ENCODE measurements around the gene EMP3.
"Not testable (repeated sequence)": the region's sequence is repeated elsewhere in the genome, so short reads cannot be mapped to it uniquely, and the experiment has no call there.

The EMP3 gene, protein sequence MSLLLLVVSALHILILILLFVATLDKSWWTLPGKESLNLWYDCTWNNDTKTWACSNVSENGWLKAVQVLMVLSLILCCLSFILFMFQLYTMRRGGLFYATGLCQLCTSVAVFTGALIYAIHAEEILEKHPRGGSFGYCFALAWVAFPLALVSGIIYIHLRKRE

DNA sequence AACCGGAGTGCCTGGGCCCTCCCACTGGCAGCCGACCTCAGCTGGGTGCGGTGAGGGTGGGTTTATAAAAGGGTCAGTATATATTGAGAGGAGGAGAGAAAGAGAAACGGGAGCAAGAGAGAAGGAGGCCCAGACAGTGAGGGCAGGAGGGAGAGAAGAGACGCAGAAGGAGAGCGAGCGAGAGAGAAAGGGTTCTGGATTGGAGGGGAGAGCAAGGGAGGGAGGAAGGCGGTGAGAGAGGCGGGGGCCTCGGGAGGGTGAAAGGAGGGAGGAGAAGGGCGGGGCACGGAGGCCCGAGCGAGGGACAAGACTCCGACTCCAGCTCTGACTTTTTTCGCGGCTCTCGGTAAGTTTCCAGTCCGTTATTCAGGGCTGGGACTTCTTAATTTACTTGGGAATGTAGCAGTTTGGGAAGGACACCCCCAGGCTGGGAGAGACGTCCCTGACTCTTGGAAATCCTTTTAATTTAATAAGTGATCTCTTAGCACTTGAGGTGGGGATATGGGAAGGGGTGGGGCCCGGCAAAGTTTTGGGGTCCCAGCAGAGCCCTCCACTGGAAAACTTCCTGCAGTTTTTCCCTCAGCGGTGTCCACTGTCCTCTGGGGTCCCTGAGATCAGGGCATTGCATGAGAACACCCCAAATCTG is at the start of gene EMP3:
Gene EMP3 (plus strand): TSS at position 288 of the 646 bp plus-strand sequence. CDS start 1,293 bp downstream, outside the sequence.
- DNase-seq (ENCODE audit: low spot score) = no peak

DNA sequence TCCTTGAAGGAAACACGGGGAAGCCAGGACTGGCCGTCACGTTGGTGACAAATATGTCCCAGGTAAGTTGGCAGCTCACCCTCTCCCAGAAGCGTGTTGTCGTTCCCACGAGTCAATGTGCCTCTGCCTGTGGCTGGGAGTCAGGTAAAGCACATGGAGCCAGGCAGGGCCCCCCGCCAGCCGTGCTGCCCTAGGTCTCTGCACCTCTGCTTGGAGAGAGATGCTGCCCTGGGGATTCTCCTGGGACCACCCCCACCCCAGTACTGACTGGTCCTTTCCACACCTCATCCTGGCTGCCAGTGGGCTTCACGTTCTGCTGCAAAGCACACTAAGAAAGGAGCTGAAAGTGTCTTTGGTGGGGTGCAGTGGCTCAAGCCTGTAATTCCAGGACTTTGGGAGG is 45.6 kb upstream of the EMP3 start:
- no peak for DNase-seq (ENCODE audit: low spot score)

DNA sequence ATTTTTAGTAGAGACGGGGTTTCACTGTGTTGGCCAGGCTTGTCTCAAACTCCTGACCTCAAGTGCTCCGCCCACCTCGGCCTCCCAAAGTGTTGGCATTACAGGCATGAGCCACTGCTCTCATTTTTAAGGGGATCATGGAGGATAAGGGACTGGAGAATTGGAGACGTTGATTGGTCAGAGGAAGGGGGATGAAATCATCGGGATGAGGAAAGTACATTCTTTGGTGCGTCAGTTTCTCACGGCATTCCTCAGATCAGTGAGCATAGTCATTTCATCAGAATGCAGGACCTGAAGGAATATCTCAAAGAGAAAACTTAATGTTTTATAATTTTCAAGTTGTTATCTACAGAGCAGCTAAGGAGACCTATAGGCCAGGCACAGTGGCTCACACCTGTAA is 41.4 kb upstream of the EMP3 start:
- DNase-seq (ENCODE audit: low spot score) = no peak

GRCh38 chr19:48284896-48285295 is 40.5 kb upstream of the EMP3 start:
- DNase-seq (ENCODE audit: low spot score) = no peak

- no peak for DNase-seq (ENCODE audit: low spot score)
Measured at GRCh38 chr19:48287748-48288147, 37.6 kb upstream of the EMP3 start.

DNA sequence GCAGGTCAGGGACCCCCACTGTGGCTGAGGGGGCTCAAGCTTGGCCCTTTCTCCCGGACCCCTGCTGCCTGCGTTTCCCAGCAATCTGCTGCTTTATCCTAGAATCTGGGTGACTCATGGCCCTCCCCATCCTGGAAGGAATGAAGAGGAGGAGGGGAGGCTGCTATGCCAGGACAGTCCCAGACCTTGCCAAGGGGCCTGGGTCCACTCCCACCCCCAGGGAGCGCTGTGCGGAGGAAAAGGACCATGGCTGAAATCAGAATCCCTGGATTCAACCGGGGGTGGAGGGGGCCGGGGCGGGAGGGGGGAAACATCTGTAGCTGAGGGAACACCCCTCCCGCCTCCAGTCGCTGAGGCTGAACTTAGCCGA is 35.0 kb upstream of the EMP3 start:
- peak; percentile 49 for DNase-seq (ENCODE audit: low spot score)

GRCh38 chr19:48290771-48291488 is 34.4 kb upstream of the EMP3 start:
- DNase-seq (ENCODE audit: low spot score) = peak; percentile 76

- DNase-seq (ENCODE audit: low spot score) = not testable (repeated sequence)
Measured at GRCh38 chr19:48291489-48291815, 33.9 kb upstream of the EMP3 start.

DNA sequence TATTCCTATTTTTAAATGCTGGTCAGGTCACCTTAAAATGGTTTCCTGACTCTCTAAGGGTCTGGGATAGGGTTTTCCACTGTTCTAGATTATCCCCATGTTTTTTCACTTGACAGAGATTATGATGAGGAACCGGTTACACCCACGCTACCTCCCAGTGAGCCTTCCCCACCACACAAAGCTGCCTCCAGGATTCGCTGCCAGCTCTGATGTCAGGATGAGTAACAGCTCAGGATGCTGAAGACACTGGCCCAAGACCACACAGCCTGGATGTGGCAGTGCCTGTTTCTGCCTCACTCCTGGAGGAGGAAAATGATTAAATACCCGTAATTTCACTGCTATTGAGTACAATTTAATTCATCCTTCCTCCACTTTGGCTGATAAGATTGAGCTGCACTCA is 32.6 kb upstream of the EMP3 start:
- no peak for DNase-seq (ENCODE audit: low spot score)

DNA sequence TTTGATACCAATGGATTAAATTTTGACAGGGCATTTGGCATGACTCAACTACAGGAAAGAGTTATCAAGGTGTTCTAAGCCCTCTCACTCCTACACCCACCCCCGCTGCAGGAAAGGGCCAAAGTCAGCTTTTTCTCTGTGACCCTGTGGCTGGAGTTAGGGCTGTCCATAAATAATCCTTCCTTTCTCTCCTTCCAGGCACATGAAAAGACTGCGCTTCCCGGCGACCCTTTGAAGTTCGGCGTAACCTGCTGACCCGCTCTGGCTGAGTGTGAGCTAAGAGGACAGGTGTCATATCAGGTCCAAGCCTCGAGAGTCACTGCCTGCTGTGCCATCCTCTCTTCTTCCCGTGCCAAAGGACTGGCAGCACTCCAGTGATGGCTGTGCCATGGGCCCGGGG is 29.9 kb upstream of the EMP3 start:
- DNase-seq (ENCODE audit: low spot score) = no peak

DNA sequence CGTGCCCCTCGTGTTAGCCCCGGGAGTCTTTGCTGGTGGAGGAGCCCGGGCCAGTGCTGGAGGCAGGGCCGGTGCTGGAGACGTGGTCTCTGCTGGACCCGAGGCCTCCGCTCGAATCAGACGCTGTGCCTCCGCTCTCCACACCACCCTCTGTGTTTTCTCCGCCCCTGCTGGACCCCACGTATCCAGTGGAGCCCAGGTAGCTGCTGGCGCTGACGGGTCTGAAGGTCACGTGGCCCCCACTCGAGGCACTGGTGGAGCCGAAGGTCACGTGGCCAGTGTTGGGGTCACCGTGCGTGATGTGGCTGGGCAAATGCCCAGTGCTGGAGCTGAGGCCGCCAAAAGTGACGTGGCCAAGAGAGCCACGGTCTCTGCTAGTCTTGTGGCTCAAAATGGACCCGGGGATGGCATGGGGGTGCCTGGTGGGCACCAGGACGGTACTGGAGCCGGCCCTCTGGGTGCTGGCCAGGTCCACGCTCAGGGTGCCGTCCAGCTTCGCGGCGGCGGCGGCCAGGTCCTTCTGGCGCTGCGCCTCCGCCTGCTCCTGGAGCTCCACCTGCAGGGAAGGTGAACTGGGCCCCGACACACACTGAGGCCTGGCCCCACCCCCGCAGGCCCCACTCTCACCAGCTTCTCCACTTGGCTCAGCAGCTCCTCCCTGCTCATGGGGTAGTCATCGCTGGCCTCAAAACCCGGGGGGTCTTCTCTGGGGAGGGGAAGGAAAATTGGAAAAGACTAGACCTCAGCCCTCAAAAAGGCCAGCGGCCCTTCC is 28.2 kb upstream of the EMP3 start:
- no peak for DNase-seq (ENCODE audit: low spot score)

DNA sequence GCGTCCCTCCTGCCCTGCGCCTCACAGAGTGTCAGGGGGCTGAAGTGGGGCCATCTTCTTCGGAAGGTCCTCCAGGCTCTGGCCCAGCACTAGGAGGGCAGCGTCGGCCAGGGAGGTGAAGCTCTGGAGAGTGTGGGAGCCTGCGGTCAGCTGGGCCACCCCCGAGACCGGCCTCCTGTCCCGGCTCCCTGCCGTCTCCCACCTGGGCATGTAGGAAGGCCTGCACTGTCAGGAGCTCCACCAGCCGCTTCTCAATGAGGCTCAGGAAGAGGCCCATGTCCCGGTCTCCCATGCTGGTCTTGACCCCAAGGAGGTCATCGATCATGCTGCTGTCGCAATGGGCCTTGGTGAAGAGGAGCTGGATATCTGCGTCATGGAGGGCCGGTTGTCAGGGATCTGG is 27.4 kb upstream of the EMP3 start:
- DNase-seq (ENCODE audit: low spot score) = no peak

- DNase-seq (ENCODE audit: low spot score) = no peak
Measured at GRCh38 chr19:48301886-48302599, 23.3 kb upstream of the EMP3 start.

GRCh38 chr19:48302600-48302959 is 22.8 kb upstream of the EMP3 start:
- no peak for DNase-seq (ENCODE audit: low spot score)

DNA sequence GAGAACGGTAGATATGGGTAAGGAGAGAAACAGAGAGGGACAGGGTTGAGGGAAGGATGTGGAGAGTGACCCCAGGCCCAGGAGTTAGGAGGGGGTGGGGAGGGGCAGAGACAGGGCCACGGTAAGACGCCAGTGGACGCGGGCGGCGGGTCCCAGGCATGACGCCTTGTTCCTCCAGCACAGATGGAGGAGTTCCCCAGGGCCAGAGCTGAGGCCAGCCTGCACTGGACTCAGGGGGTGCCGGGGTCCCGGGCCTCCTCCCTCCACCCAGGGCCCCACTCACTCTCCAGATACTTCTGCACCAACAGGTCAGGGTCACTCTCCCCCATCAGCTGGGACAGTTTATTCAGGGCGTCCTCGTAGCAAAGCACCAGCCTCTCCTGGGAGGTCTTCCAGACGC is 22.0 kb upstream of the EMP3 start:
- DNase-seq (ENCODE audit: low spot score) = no peak

- no peak for DNase-seq (ENCODE audit: low spot score)
Measured at GRCh38 chr19:48303866-48304265, 21.5 kb upstream of the EMP3 start.

DNA sequence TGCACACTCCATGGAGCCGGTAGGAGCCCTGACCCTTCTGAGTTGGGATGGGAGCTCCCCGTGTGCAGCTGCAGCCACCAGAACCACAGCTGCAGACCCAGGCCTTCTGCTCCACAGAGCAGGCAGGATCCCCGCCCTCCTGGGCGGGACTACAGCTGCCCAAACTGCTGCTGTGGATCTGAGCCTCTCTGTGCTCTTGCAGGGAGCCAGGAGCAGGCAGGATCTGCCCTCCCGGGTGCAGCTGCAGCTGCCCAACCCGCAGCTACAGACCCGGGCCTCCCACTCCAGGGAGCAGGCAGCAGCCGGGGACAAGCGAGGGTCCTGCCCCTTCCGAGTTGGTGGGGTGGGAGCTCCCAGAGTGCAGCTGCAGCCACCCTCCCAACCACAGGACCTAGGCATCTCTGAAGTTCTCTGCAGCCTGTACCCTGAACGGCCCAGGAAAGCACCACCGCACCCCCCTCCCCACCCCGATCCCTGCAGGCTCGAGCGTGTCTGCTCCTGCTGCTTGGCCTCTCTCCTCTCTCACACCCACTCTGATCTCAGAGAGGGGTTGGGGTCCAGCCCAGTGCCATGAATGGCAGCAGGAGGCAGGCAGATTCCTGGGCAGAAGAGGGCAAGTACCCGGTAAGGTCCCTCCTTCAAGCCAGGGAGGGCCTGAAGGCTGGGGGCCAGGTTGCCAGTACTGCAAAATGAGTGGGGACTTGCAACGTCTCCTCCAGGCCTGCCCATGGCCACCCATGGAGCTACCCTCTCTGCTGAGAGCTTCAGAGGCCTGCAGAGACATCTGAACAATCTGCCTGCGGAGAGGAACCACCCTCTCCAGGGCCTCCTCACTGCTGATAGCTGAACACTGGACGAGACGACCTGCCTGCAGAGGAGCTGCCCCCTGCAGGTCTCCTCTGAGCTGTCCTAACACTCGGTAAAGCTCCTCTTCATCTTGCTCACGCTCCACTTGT is 16.4 kb upstream of the EMP3 start:
- peak; percentile 67 for DNase-seq (ENCODE audit: low spot score)

- DNase-seq (ENCODE audit: low spot score) = not testable (repeated sequence)
Measured at GRCh38 chr19:48309731-48310130, 15.6 kb upstream of the EMP3 start.

DNA sequence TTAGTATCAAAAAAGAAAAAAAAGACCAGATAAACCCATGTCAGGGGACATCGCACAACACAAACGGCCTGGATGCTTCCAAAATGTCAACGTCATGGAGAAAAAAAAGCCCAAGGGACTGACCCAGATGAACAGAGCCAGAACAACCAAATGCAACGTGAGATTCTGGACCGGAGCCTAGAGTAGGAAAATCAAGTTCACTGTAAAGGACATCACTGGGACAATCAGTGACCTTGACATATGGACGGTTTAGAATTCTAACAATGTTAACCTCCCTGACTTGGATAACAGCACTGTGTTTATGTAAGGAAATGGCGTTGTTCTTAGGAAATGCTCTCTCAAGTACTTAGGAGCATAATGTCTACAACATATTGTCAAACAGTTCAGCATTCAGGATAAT is 15.1 kb upstream of the EMP3 start:
- no peak for DNase-seq (ENCODE audit: low spot score)

GRCh38 chr19:48311384-48311783 is 14.0 kb upstream of the EMP3 start:
- DNase-seq (ENCODE audit: low spot score) = no peak

DNA sequence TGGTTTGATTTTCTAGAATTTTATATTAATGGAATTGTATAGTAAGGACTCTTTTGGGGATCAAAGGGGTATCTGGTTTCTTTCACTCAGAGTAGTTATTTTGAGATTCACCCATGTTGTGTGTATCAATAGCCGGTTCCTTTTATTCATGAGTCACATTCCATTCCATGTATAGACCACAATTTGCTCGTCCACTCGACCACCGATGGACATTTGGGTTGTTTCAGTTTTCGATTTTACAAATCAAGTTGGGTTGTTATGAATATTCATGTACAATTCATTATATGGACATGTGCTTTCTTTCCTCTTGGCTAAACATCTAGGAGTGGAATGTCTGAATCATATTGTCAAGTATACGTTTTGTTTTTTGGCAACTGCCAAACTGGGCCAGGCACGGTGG is 9.6 kb upstream of the EMP3 start:
- no peak for DNase-seq (ENCODE audit: low spot score)

DNA sequence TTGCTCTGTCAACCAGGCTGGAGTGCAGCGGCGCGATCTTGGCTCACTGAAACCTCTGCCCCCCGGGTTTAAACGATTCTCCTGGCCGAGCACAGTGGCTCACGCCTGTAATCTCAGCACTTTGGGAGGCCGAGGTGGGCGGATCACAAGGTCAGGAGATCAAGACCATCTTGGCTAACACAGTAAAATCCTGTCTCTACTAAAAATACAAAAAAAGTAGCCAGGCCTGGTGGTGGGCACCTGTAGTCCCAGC is 7.7 kb upstream of the EMP3 start:
- DNase-seq (ENCODE audit: low spot score) = not testable (repeated sequence)
